Esophagus (tissue), 2 donors: Measurements from ENCODE around the gene TNFSF18. TPM values are rescaled to one million over a fixed set of nuclear protein-coding genes. Genes with fewer than 3 reads are reported as not detected.

ENCODE experiments used
- H3K27ac ChIP-seq, 2 donors: one replicate each; pipeline ENCODE4 v1.5.1; 2013; ENCODE audit warnings: low read depth in 2 of 2, mild to moderate bottlenecking in 2 of 2, inconsistent platforms in 1 of 2, low read length in 1 of 2, moderate library complexity in 1 of 2
- H3K27me3 ChIP-seq, 2 donors: one replicate each; pipeline ENCODE4 v1.6.1; 2013; ENCODE audit warnings: low read length in 2 of 2, control low read depth in 1 of 2, mild to moderate bottlenecking in 1 of 2; ENCODE audit not compliant: insufficient read depth in 2 of 2, control insufficient read depth in 1 of 2
- H3K36me3 ChIP-seq, 2 donors: one replicate each; pipeline ENCODE4 v1.6.1; 2013; ENCODE audit warnings: low read length in 1 of 2; ENCODE audit not compliant: control insufficient read depth in 2 of 2, insufficient read depth in 2 of 2
- H3K4me1 ChIP-seq, 2 donors: one replicate each; pipeline ENCODE4 v1.6.1; 2013; ENCODE audit warnings: low read length in 1 of 2; ENCODE audit not compliant: control insufficient read depth in 2 of 2, insufficient read depth in 2 of 2
- H3K4me3 ChIP-seq, 2 donors: one replicate each; pipeline ENCODE4 v1.5.1; 2013; ENCODE audit warnings: low read length in 2 of 2, mild to moderate bottlenecking in 2 of 2, low read depth in 1 of 2, moderate library complexity in 1 of 2
- H3K9me3 ChIP-seq, 2 donors: one replicate each; pipeline ENCODE4 v1.6.1; 2013; ENCODE audit warnings: mild to moderate bottlenecking in 2 of 2, low read depth in 1 of 2, low read length in 1 of 2, moderate library complexity in 1 of 2; ENCODE audit not compliant: control insufficient read depth in 2 of 2, insufficient read depth in 1 of 2
- WGBS, 2 donors: extraction: QIAGEN DNeasy Blood & Tissue Kit; methylation state at CpG; one replicate each; pipeline ENCODE4 v1.1.7; 2013; 5-methylcytosine and 5-hydroxymethylcytosine counted together
- polyA plus RNA-seq, 2 donors: library from polyadenylated mRNA; stranded (reverse); fragments of 200-250 nt; gene quantifications; one replicate each; pipeline ENCODE4 v1.2.3, GENCODE V29; 2013
- donor health status: healthy with polysubstance abuse.
- donor health status: Bipolar disorder and iron deficiency.

The TNFSF18 gene
- polyA plus RNA-seq, 2 donors, result 0.06 to 1.7 TPM

DNA sequence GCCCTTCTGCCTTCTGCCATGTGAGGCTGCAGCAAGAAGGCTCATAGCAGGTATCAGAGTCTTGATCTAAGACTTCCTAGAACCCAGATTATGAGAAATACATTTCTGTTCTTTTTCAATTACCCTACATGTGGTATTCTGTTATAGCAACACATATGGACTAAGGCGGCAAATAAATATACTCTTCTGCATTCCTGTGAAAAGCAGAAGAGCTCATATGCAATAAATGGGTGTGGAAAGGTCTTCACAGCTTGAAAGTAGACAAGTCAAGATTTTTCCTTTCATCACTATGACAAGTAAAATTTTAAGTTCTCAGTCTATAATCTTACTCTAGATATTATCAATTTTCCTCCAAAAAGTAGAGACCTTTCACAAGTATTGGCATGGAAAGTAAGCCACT lies 36.6 kb downstream of the TNFSF18 start:
- Histone ChIP-seq H3K27me3 (no peaks in the 10 kb centered on the region), H3K4me1 (no peaks in the 10 kb centered on the region), H3K9me3 (no peaks in the 10 kb centered on the region), H3K4me3 (no peak overlapping the region), H3K27ac (no peak overlapping the region), H3K36me3 (no peaks in the 10 kb centered on the region)
- 94 to 97% methylated on average over 1 of the region's 1 CpG for WGBS, 2 donors

DNA sequence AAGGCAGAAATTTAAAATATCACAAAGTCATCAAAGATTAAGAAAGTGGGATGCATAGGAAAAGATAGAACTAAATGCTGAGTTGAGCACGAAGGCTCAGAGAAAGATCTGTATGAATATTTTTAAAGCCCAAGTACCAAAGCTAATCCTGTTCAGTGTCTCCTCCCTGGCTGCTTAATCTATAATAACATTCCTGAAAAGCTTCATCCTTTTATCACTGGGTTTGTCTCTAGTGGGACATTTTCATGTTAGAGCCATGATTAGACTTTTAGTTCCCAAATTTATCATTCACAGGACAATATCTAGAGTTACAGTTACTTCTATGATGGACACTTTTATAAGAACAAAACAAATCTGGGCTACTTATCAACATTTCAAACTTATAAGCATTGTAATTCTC lies 38.6 kb downstream of the TNFSF18 start:
- H3K36me3 ChIP-seq, result no peaks in the 10 kb centered on the region
- no peak overlapping the region for H3K4me3 ChIP-seq
- H3K4me1 ChIP-seq, result no peaks in the 10 kb centered on the region
- H3K27ac ChIP-seq, result no peak overlapping the region
- H3K27me3 ChIP-seq, result no peaks in the 10 kb centered on the region
- WGBS, 2 donors, result 95 to 98% methylated on average over 1 of the region's 1 CpG
- no peaks in the 10 kb centered on the region for H3K9me3 ChIP-seq

DNA sequence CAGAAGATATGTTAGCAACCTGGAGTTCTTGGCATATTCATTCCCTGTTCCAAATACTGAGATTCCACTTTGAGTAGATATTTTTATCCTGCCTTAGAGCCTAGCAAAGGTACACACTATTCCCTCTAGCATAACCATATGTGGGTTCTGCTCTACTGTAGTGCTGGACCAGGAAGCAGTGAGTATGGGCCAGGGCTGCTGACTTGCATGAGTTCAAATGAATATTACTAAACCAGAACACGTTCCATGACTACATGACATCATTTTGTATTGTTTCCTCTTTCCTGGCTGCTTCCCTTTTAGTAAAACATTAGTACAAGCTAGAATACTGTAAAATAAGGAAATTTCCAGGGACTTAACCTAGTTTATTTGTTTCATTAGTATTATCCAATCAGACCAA lies 41.1 kb downstream of the TNFSF18 start:
- 42 to 74% methylated on average over 1 of the region's 1 CpG for WGBS, 2 donors
- no peaks in the 10 kb centered on the region for H3K36me3 ChIP-seq
- no peak overlapping the region for H3K27ac ChIP-seq
- H3K27me3 ChIP-seq, result no peaks in the 10 kb centered on the region
- H3K4me1 ChIP-seq, result no peaks in the 10 kb centered on the region
- H3K4me3 ChIP-seq, result no peak overlapping the region
- no peaks in the 10 kb centered on the region for H3K9me3 ChIP-seq

DNA sequence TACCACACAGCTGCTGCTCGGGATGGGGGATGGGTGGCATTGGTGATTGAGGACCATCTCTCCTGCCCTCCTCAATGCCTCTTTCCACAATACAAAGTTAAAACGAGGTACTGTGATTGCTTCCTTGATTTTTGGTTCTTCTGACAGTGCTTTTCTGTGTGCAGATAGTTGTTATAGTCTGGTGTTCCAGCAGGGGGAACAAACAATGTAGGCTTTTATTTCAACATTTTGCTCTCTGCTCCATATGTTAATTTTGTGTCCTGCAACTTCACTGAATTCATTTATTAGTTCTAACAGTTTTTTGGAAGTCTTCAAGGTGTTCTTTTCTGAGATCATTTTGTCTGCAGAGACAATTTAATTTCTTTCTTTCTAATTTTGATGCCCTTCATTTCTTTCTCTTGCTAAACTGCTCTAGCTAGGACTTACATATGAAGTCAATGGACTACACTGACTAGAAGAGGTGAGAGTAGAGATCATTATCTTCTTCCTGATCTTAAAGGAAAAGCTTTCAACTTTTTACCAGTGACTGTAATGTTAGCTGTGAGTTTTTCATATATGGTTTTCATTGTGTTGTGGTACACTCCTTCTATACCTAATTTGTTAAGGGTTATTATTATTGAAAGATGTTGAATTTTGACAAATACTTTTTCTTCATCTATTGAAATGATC lies 45.4 kb downstream of the TNFSF18 start:
- H3K36me3 ChIP-seq, result no peaks in the 10 kb centered on the region
- no peaks in the 10 kb centered on the region for H3K9me3 ChIP-seq
- no peaks in the 10 kb centered on the region for H3K27me3 ChIP-seq
- WGBS, 2 donors, result 63 to 75% methylated on average over 2 of the region's 2 CpGs
- no peak overlapping the region for H3K4me3 ChIP-seq
- H3K27ac ChIP-seq, result no peak overlapping the region
- no peaks in the 10 kb centered on the region for H3K4me1 ChIP-seq

DNA sequence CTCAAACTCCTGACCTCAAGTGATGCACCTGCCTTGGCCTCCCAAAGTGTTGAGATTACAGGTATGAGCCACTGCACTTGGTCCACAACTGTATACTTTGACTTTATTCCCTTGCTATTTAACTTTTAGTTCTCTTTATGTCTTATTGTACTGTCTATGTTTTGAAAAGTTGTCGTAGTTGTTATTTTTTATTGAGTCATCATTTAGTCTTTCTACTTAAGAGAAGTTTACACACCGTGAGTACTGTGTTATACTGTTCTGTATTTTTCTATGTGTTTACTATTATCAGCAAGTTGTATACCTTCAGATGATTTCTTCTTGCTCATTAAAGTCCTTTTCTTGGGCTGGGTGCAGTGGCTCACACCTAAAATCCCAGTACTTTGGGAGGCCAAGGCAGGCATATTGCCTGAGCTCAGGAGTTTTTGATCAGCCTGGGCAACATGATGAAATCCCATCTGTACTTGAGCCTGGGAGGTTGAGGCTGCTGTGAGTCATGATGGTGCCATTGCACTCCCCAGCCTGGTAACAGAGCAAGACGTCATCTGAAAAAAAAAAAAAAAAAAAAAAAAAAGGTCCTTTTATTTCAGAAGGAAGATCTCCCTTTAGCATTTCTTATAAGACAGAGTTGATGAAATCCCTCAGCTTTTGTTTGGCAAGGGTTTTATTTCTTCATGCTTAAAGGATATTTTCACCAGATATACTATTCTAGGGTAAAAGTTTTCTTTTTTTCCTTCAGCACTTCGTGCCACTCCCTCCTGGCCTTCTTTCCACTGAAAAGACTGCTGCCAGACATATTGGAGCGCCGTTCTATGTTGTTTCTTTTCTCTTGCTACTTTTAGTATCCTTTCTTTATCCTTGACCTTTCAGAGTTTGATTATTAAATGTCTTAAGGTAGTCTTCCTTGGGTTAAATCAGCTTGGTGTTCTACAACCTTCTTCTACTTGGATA lies 47.6 kb downstream of the TNFSF18 start:
- no peak overlapping the region for H3K4me3 ChIP-seq
- 79 to 87% methylated on average over 6 of the region's 6 CpGs for WGBS, 2 donors

DNA sequence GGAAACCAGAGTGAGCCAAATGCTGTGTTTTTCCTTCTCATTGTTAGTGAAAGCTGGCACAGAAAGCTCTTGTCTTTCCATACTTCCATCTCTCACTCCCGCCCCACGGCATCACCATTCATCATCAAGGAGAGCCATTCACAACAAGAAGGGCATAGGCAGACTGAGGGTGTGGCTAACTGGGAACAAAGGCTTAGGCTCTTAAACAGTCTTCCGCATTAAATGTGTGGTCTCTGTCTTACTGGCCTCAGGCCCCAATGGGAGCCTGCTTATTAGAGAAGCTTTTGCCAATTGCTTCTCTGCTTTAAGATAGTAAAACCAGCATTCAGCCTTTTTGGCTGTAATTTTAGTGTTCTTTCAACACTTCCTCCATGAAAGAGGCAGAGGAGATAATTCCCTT lies 51.4 kb downstream of the TNFSF18 start:
- Histone ChIP-seq H3K36me3 (no peaks in the 10 kb centered on the region), H3K27ac (no peak overlapping the region), H3K9me3 (no peaks in the 10 kb centered on the region), H3K27me3 (no peaks in the 10 kb centered on the region), H3K4me3 (no peak overlapping the region), H3K4me1 (no peaks in the 10 kb centered on the region)
- 29 to 38% methylated on average over 3 of the region's 3 CpGs for WGBS, 2 donors

More for the DNA sequence above, 47.6 kb downstream of the TNFSF18 start:
- Histone ChIP-seq H3K36me3 (no peaks in the 10 kb centered on the region), H3K27ac (no peak overlapping the region), H3K27me3 (no peaks in the 10 kb centered on the region), H3K4me1 (no peaks in the 10 kb centered on the region), H3K9me3 (no peaks in the 10 kb centered on the region)

DNA sequence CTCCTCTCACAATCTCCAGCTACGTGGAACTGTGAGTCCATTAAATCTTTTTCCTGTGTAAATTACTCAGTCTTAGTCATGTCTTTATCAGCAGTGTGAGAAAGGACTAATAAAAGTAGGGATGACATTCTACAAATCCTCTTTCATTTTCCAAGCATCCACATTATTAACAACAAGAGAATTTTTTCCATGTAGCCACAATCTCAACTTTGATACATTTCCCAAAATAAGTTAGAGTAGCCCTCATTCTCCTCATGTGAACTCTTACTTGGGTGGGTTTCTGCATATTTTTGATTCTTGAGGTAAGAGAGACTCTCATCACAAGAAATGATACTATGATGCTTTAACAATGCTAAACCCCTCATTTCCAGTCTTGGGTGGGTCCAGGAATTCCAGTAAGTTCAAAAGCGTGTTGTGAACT lies 52.8 kb downstream of the TNFSF18 start:
- 77 to 84% methylated on average over 2 of the region's 2 CpGs for WGBS, 2 donors
- Histone ChIP-seq H3K4me1 (no peaks in the 10 kb centered on the region), H3K27me3 (no peaks in the 10 kb centered on the region), H3K4me3 (no peak overlapping the region), H3K27ac (no peak overlapping the region), H3K9me3 (no peaks in the 10 kb centered on the region), H3K36me3 (no peaks in the 10 kb centered on the region)

DNA sequence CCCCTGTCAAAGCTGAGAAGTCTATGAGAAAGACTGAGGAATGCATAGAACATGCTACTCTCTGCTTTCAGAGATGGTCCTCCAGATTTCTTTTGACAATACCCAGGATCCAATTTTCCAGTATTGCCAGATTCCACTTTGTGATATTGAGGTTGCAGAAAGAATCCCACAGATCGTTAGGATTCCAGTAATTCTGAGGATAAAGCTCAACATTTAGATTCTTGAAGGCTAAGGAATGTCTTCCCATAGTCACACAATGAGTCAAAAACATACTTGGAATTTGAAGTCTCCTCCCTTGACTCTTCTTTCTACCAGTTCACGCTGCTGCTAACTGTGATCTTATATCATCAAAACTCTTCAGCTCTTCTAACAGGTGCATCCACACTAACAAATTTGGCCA lies 57.1 kb downstream of the TNFSF18 start:
- no peak overlapping the region for H3K4me3 ChIP-seq
- H3K4me1 ChIP-seq, result no peaks in the 10 kb centered on the region
- no peak overlapping the region for H3K27ac ChIP-seq
- 78 to 84% methylated on average over 2 of the region's 2 CpGs for WGBS, 2 donors
- H3K36me3 ChIP-seq, result no peaks in the 10 kb centered on the region
- no peaks in the 10 kb centered on the region for H3K27me3 ChIP-seq
- no peaks in the 10 kb centered on the region for H3K9me3 ChIP-seq

DNA sequence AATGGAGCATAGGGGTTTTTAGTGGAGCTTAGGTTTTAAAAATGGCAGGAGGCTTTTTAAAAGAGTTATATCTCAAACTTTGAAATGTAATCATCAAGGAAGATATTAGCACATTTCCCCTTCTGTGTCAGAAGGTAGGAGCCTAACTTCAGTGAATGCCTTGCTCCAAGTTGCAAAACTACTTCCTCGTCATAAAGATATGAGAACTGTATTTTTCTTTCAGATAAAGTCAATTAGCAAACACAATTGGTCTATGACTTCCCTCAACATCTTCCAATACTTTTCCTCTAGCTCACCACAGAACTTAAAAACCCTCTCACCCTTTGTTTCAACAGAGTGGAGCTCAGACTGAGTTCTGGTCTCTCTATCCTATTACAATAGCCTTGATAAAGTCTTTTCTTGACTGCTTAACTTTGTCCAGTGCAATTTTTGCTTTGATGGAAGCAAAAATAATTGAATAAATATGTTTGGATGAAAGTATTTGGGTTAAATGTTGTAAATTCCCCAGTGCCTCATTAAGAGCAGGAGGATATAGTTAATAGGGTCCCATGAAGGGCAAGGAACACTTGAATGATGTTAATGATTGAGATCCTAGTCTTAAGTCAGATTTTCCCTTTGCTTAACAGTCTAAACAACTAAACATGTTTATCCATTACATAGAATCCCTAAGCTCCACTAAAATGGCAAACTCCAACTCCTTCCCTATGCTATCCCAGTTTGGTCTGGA lies 58.9 kb downstream of the TNFSF18 start:
- WGBS, 2 donors, result 67 to 95% methylated on average over 1 of the region's 1 CpG

More for the DNA sequence above, 58.9 kb downstream of the TNFSF18 start:
- H3K4me1 ChIP-seq, result no peaks in the 10 kb centered on the region
- H3K27me3 ChIP-seq, result no peaks in the 10 kb centered on the region
- no peak overlapping the region for H3K4me3 ChIP-seq
- H3K36me3 ChIP-seq, result no peaks in the 10 kb centered on the region
- no peak overlapping the region for H3K27ac ChIP-seq
- no peaks in the 10 kb centered on the region for H3K9me3 ChIP-seq
